ENCODE data around the gene ABCF2. TPM values are rescaled to one million over a fixed set of nuclear protein-coding genes. Genes with fewer than 3 reads are reported as not detected.

The ABCF2 gene
- total and polyA plus RNA-seq, 2 of the 13 experiments (the other 11 are each of a cell fraction or from before 2014, with no cell fraction given): 16.3 to 42.5 TPM

DNA sequence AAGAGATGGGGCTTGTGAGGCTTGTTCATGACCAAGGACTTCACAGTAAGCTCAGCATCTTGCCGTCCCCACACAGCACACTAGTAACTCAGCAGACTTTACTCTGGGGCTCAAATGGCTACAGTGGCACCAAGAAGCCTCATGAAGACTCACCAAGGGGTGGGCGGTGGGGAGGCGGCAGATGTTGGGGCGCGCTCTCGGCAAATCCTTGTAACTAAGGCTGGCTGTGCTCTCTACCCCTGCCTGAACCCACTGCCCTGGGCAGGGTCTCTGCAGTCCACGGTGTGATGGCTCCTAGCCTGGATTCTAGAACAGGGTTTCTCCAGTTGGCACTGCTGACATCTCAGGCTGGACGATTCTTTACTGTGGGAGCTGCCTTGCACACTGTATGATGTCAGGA is 33.9 kb upstream of the ABCF2 start:
- Histone ChIP-seq H3K4me3 (replicated peaks in 1 of 3; ENCODE audit: insufficient read depth in 1 of 3, low read depth in 2 of 3, low read length in 3 of 3) (no peak overlapping the region), H2AFZ (ENCODE audit: low read length) (no peak overlapping the region), H3K4me2 (ENCODE audit: low read depth, low read length) (no peak overlapping the region), H3K79me2 (ENCODE audit: insufficient read depth, low read length) (no peaks in the 10 kb centered on the region), H3K27ac (ENCODE audit: extremely low read length, insufficient read depth, low read length) (no peak overlapping the region), H3K4me1 (ENCODE audit: insufficient read depth, low read length) (no peaks in the 10 kb centered on the region), H4K20me1 (ENCODE audit: insufficient read depth, low read length) (no peaks in the 10 kb centered on the region), H3K9me3 (ENCODE audit: low read length) (no peaks in the 10 kb centered on the region), H3K9ac (ENCODE audit: insufficient read depth, low read depth, low read length) (no peak overlapping the region), H3K36me3 (replicated peaks in 1 of 2; ENCODE audit: control insufficient read depth in 1 of 2, insufficient read depth in 2 of 2, low read length in 2 of 2) (no peaks in the 10 kb centered on the region), H3K27me3 (ENCODE audit: control insufficient read depth in 1 of 2, insufficient read depth in 2 of 2, low read length in 2 of 2) (peaks cover 8 to 60% of the 10 kb centered on the region in 2 experiments)
- intact Hi-C loops (cut with micrococcal nuclease; ENCODE audit: unreplicated experiment) (no loop called here), in situ Hi-C loops (cut with HindIII; ENCODE audit: extremely low pct_ligation_motif_present, low pct_unique_long_range_greater_than_20kb) (no loop called here)
- ATAC-seq (no peak), FAIRE-seq (no peak), DNase-seq (ENCODE audit: low spot score) (no peak)
- no peak for TF ChIP-seq ZNF570 (CRISPR knock-in tag; IDR thresholded peaks at IDR 0.05; ENCODE audit: borderline replicate concordance)
- TF ChIP-seq XRCC5 (optimal IDR thresholded peaks at IDR 0.05; ENCODE audit: low read length): no peak
- TF ChIP-seq CENPX (CRISPR knock-in tag; IDR thresholded peaks at IDR 0.05): no peak
- BruUV-seq (replicated peaks): no TSS peak
- ChIA-PET CTCF (ENCODE audit: low intra/inter-chr PET ratio, low total read pairs) (no interaction called here), POLR2A (no interaction called here)
- WGBS (ENCODE audit: low lambda C conversion rate): 76% methylated on average over 6 of the region's 8 CpGs

GRCh38 chr7:151260471-151260870 is 33.5 kb upstream of the ABCF2 start:
- CTCF ChIA-PET (ENCODE audit: low intra/inter-chr PET ratio, low total read pairs): no interaction called here
- POLR2A ChIA-PET: no interaction called here
- WGBS (ENCODE audit: low lambda C conversion rate): 48% methylated on average over 9 of the region's 11 CpGs
- FAIRE-seq (no peak), DNase-seq (ENCODE audit: low spot score) (no peak), ATAC-seq (no peak)
- Histone ChIP-seq H3K4me3 (replicated peaks in 1 of 3; ENCODE audit: insufficient read depth in 1 of 3, low read depth in 2 of 3, low read length in 3 of 3) (no peak overlapping the region), H3K9ac (ENCODE audit: insufficient read depth, low read depth, low read length) (no peak overlapping the region), H3K9me3 (ENCODE audit: low read length) (no peaks in the 10 kb centered on the region), H3K27ac (ENCODE audit: extremely low read length, insufficient read depth, low read length) (no peak overlapping the region), H2AFZ (ENCODE audit: low read length) (no peak overlapping the region), H3K27me3 (ENCODE audit: control insufficient read depth in 1 of 2, insufficient read depth in 2 of 2, low read length in 2 of 2) (peaks cover 8 to 61% of the 10 kb centered on the region in 2 experiments), H3K4me1 (ENCODE audit: insufficient read depth, low read length) (no peaks in the 10 kb centered on the region), H4K20me1 (ENCODE audit: insufficient read depth, low read length) (no peaks in the 10 kb centered on the region), H3K79me2 (ENCODE audit: insufficient read depth, low read length) (no peaks in the 10 kb centered on the region), H3K36me3 (replicated peaks in 1 of 2; ENCODE audit: control insufficient read depth in 1 of 2, insufficient read depth in 2 of 2, low read length in 2 of 2) (no peaks in the 10 kb centered on the region), H3K4me2 (ENCODE audit: low read depth, low read length) (no peak overlapping the region)
- intact Hi-C loops (cut with micrococcal nuclease; ENCODE audit: unreplicated experiment) (no loop called here), in situ Hi-C loops (cut with HindIII; ENCODE audit: extremely low pct_ligation_motif_present, low pct_unique_long_range_greater_than_20kb) (no loop called here)
- BruUV-seq (replicated peaks): no TSS peak
- no peak for TF ChIP-seq FLYWCH1 (CRISPR knock-in tag; IDR thresholded peaks at IDR 0.05)
- no peak for TF ChIP-seq ZNF740 (CRISPR knock-in tag; IDR thresholded peaks at IDR 0.05)
- no peak for TF ChIP-seq MAX (IDR thresholded peaks at IDR 0.05)
- no peak for TF ChIP-seq KLF16 (CRISPR knock-in tag; IDR thresholded peaks at IDR 0.05)
- TF ChIP-seq FIP1L1 (IDR thresholded peaks at IDR 0.05; ENCODE audit: borderline replicate concordance, insufficient read depth, low read depth, low read length): no peak
- TF ChIP-seq ZKSCAN1 (IDR thresholded peaks at IDR 0.05; ENCODE audit: low read length): no peak
- no peak for TF ChIP-seq SNRNP70 (IDR thresholded peaks at IDR 0.05; ENCODE audit: low read depth, low read length)
- TF ChIP-seq ZNF552 (CRISPR knock-in tag; IDR thresholded peaks at IDR 0.05; ENCODE audit: borderline replicate concordance): no peak
- no peak for TF ChIP-seq GZF1 (CRISPR knock-in tag; IDR thresholded peaks at IDR 0.05)
- TF ChIP-seq ZNF362 (CRISPR knock-in tag; IDR thresholded peaks at IDR 0.05; ENCODE audit: borderline replicate concordance): no peak
- TF ChIP-seq NFIB (CRISPR knock-in tag; IDR thresholded peaks at IDR 0.05; ENCODE audit: borderline replicate concordance): no peak
- TF ChIP-seq TBX2 (CRISPR knock-in tag; IDR thresholded peaks at IDR 0.05; ENCODE audit: borderline replicate concordance): no peak
